Keratinocyte (primary cell): ENCODE results near the gene STX5.

ENCODE experiments used
- EZH2 ChIP-seq: IDR thresholded peaks from one replicate; pipeline ENCODE4 v1.6.1; 2012; ENCODE audit warnings: inconsistent platforms, mild to moderate bottlenecking, low read length, moderate library complexity
- TF ChIP-seq, protein P1 (sequence below), 3 experiments: IDR thresholded peaks in 1 of 3; conservative IDR thresholded peaks in 1 of 3; optimal IDR thresholded peaks in 1 of 3; 2 replicates in 2 of 3; 3 replicates in 1 of 3; pipeline versions ENCODE3 to v1.5.1; 2011; ENCODE audit warnings: low read length in 3 of 3, mild to moderate bottlenecking in 3 of 3, moderate library complexity in 2 of 3, control low read depth in 1 of 3, inconsistent platforms in 1 of 3; ENCODE audit not compliant: insufficient read depth in 2 of 3; ENCODE audit errors: extremely low read depth in 1 of 3

GRCh38 chr11:62817129-62817528, 14.7 kb downstream of the STX5 start:
- TF ChIP-seq, protein P1, sequence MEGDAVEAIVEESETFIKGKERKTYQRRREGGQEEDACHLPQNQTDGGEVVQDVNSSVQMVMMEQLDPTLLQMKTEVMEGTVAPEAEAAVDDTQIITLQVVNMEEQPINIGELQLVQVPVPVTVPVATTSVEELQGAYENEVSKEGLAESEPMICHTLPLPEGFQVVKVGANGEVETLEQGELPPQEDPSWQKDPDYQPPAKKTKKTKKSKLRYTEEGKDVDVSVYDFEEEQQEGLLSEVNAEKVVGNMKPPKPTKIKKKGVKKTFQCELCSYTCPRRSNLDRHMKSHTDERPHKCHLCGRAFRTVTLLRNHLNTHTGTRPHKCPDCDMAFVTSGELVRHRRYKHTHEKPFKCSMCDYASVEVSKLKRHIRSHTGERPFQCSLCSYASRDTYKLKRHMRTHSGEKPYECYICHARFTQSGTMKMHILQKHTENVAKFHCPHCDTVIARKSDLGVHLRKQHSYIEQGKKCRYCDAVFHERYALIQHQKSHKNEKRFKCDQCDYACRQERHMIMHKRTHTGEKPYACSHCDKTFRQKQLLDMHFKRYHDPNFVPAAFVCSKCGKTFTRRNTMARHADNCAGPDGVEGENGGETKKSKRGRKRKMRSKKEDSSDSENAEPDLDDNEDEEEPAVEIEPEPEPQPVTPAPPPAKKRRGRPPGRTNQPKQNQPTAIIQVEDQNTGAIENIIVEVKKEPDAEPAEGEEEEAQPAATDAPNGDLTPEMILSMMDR (optimal IDR thresholded peaks at IDR 0.05 in 1 of 3, IDR thresholded peaks at IDR 0.05 in 1 of 3, conservative IDR thresholded peaks at IDR 0.05 in 1 of 3; ENCODE audit: extremely low read depth in 1 of 3, insufficient read depth in 2 of 3, low read length in 3 of 3) = no peak
- TF ChIP-seq EZH2 = no peak
